B cell (primary cell): Measurements from ENCODE around the gene PRDM9. TPM values are rescaled to one million over a fixed set of nuclear protein-coding genes. Genes with fewer than 3 reads are reported as not detected.
"Not testable (repeated sequence)": the region's sequence is repeated elsewhere in the genome, so short reads cannot be mapped to it uniquely, and the experiment has no call there.

Experiments used
- ATAC-seq: fragments of 200-7000 bp; cut with Tn5 transposase; one replicate; pipeline ENCODE4 v1.10.0; 2021; ENCODE audit warnings: low read depth, mild to moderate bottlenecking, moderate number of reproducible peaks, moderate library complexity
- CTCF ChIA-PET: fragments of 350-600 bp; sonication (Branson Sonifier 250); formaldehyde crosslinking; loops from one replicate; lab custom pipeline; 2021; ENCODE audit warnings: antibody characterized with exemption, inconsistent platforms; lab: Charles Lee
- POLR2A ChIA-PET: fragments of 350-600 bp; sonication (Branson Sonifier 250); formaldehyde crosslinking; loops from one replicate; lab custom pipeline; 2021; ENCODE audit warnings: antibody characterized with exemption; lab: Charles Lee
- DNase-seq: peaks from one replicate; pipeline ENCODE4 v3.0.0; 2013
- H2AFZ ChIP-seq: 2 replicates; pipeline ENCODE4 v1.6.1; 2012; ENCODE audit warnings: mild to moderate bottlenecking, low read depth, low read length; ENCODE audit not compliant: insufficient read depth, poor library complexity, severe bottlenecking
- H3K27ac ChIP-seq, 2 donors: 1 replicate in 1 of 2; 2 replicates in 1 of 2; pipeline ENCODE4 v1.5.1; 2012 to 2013; ENCODE audit warnings: low read length in 2 of 2, mild to moderate bottlenecking in 2 of 2, moderate library complexity in 1 of 2
- H3K27me3 ChIP-seq, 4 experiments: fragments of 200-600 bp in 1 of 4; sonication (generic) in 1 of 4; replicated peaks in 1 of 4; 1 replicate in 2 of 4; 2 replicates in 2 of 4; pipeline versions ENCODE4 v1.6.1 to v1.7.0; 2013 to 2016; ENCODE audit warnings: low read length in 3 of 4, mild to moderate bottlenecking in 2 of 4, mixed read lengths in 1 of 4, moderate library complexity in 1 of 4; ENCODE audit not compliant: insufficient read depth in 4 of 4, control insufficient read depth in 3 of 4; ENCODE audit errors: control extremely low read depth in 1 of 4
- H3K36me3 ChIP-seq, 2 experiments: replicated peaks in 1 of 2; 1 replicate in 1 of 2; 2 replicates in 1 of 2; pipeline versions ENCODE4 v1.6.1 to v1.7.1; 2013; ENCODE audit warnings: low read length in 1 of 2; ENCODE audit not compliant: insufficient read depth in 2 of 2, control insufficient read depth in 1 of 2; ENCODE audit errors: control extremely low read depth in 1 of 2, extremely low read depth in 1 of 2
- H3K4me1 ChIP-seq, 2 donors: fragments of 200-600 bp in 1 of 2; sonication (generic) in 1 of 2; 1 replicate in 1 of 2; 2 replicates in 1 of 2; pipeline versions ENCODE4 v1.5.1 to v1.6.1; 2013 to 2017; ENCODE audit warnings: low read length in 2 of 2; ENCODE audit not compliant: control insufficient read depth in 2 of 2, insufficient read depth in 2 of 2
- H3K4me2 ChIP-seq: replicated peaks from 2 replicates; pipeline ENCODE3; 2012; ENCODE audit warnings: mild to moderate bottlenecking, low read depth, low read length; ENCODE audit not compliant: poor library complexity, severe bottlenecking
- H3K4me3 ChIP-seq, 5 experiments: fragments of 200-600 bp in 1 of 5; sonication (generic) in 1 of 5; 1 replicate in 3 of 5; 2 replicates in 2 of 5; pipeline versions ENCODE4 v1.5.1 to v1.7.0; 2011 to 2016; ENCODE audit warnings: low read length in 4 of 5, mild to moderate bottlenecking in 4 of 5, low read depth in 2 of 5, control low read depth in 1 of 5, moderate library complexity in 1 of 5; ENCODE audit not compliant: insufficient read depth in 1 of 5; ENCODE audit errors: control extremely low read depth in 1 of 5, extremely low read depth in 1 of 5
- H3K79me2 ChIP-seq: fragments of 200-600 bp; sonication (generic); one replicate; pipeline ENCODE4 v1.6.0; 2016; ENCODE audit warnings: low read length; ENCODE audit not compliant: control insufficient read depth, insufficient read depth
- H3K9ac ChIP-seq: fragments of 200-600 bp; sonication (generic); 2 replicates; pipeline ENCODE4 v1.6.1; 2017; ENCODE audit warnings: mild to moderate bottlenecking, low read length, moderate library complexity
- H3K9me3 ChIP-seq, 3 donors: one replicate each; pipeline versions ENCODE4 v1.6.1 to v1.7.1; 2013; ENCODE audit warnings: low read length in 2 of 3; ENCODE audit not compliant: control insufficient read depth in 2 of 3, insufficient read depth in 1 of 3; ENCODE audit errors: control extremely low read depth in 1 of 3
- H4K20me1 ChIP-seq: 2 replicates; pipeline ENCODE4 v1.6.0; 2012; ENCODE audit warnings: mild to moderate bottlenecking, low read length; ENCODE audit not compliant: insufficient read depth, control insufficient read depth, poor library complexity, severe bottlenecking
- H3K27ac Mint-ChIP-seq: one replicate; pipeline ENCODE4 v1.8.0; 2021; ENCODE audit warnings: mixed read lengths
- H3K27me3 Mint-ChIP-seq: one replicate; pipeline ENCODE4 v1.8.0; 2021; ENCODE audit warnings: mixed read lengths
- H3K4me1 Mint-ChIP-seq: one replicate; pipeline ENCODE4 v1.8.0; 2021; ENCODE audit warnings: mixed read lengths
- H3K4me3 Mint-ChIP-seq: one replicate; pipeline ENCODE4 v1.8.0; 2021; ENCODE audit warnings: mixed read lengths
- H3K9me3 Mint-ChIP-seq: one replicate; pipeline ENCODE4 v1.8.0; 2022; ENCODE audit warnings: mixed read lengths; ENCODE audit not compliant: insufficient read depth
- CTCF ChIP-seq: fragments of 200-600 bp; IDR thresholded peaks from one replicate; pipeline ENCODE4 v1.8.0; 2022; ENCODE audit warnings: antibody characterized with exemption, mild to moderate bottlenecking
- EZH2 ChIP-seq: IDR thresholded peaks from 2 replicates; pipeline ENCODE4 v1.6.1; 2012; ENCODE audit warnings: borderline replicate concordance, low read depth, mild to moderate bottlenecking, moderate library complexity, low read length; ENCODE audit not compliant: insufficient read depth, poor library complexity, severe bottlenecking
- WGBS: methylation state at CpG from one replicate; pipeline ENCODE4 v1.1.5; 2013; ENCODE audit warnings: missing lambda C conversion rate; ENCODE audit not compliant: insufficient coverage; 5-methylcytosine and 5-hydroxymethylcytosine counted together
- intact Hi-C: fragments of 100-400 bp; cut with micrococcal nuclease; formaldehyde crosslinking; loops from one replicate; pipeline ENCODE4 v1.10.0; 2022
- polyA plus RNA-seq: library from polyadenylated mRNA; depleted of rRNA; stranded (reverse); fragments of >200 nt; gene quantifications from 2 replicates; pipeline ENCODE4 v1.2.3, GENCODE V29; 2012
- total RNA-seq, 2 donors: library from RNA; stranded (reverse); fragments of 120-200 nt in 1 of 2; gene quantifications; 1 replicate in 1 of 2; 2 replicates in 1 of 2; pipeline versions ENCODE4 v1.2.3 to v1.2.4, GENCODE V29; 2013 to 2022

PRDM9 gene
- total and polyA plus RNA-seq, 2 donors (not counting 1 experiment from before 2014, with no cell fraction given): not detected

- ChIA-PET CTCF (no interaction called here), POLR2A (no interaction called here)
- intact Hi-C loops: no loop called here
- no peaks in the 10 kb centered on the region for H3K27me3 ChIP-seq
- H3K27ac ChIP-seq: no peak overlapping the region
- H3K9me3 ChIP-seq: peaks cover 0 to 7% (median 0%) of the 10 kb centered on the region in 3 donors
- no peak overlapping the region for H3K4me3 ChIP-seq
- Mint-ChIP-seq H3K9me3 (no peaks in the 10 kb centered on the region), H3K4me1 (no peaks in the 10 kb centered on the region), H3K27me3 (no peaks in the 10 kb centered on the region), H3K27ac (no peak overlapping the region), H3K4me3 (no peak overlapping the region)
- no peaks in the 10 kb centered on the region for H3K36me3 ChIP-seq
- H3K4me2 ChIP-seq: no peak overlapping the region
- H3K79me2 ChIP-seq: no peaks in the 10 kb centered on the region
- WGBS: 80% methylated on average over 1 of the region's 2 CpGs
- ATAC-seq (no peak), DNase-seq (no peak)
- TF ChIP-seq CTCF (no peak), EZH2 (no peak)
- H4K20me1 ChIP-seq: no peaks in the 10 kb centered on the region
- H3K9ac ChIP-seq: no peak overlapping the region
- H3K4me1 ChIP-seq: no peaks in the 10 kb centered on the region
- H2AFZ ChIP-seq: no peak overlapping the region
Measured at GRCh38 chr5:23523998-23524397, 16.6 kb downstream of the PRDM9 start.

- Histone ChIP-seq H3K27me3 (no peaks in the 10 kb centered on the region), H3K4me2 (no peak overlapping the region), H3K27ac (no peak overlapping the region), H3K4me3 (no peak overlapping the region), H3K9me3 (peaks cover 0 to 5% (median 0%) of the 10 kb centered on the region in 3 donors), H3K9ac (no peak overlapping the region), H3K36me3 (no peaks in the 10 kb centered on the region), H3K79me2 (no peaks in the 10 kb centered on the region), H4K20me1 (no peaks in the 10 kb centered on the region), H2AFZ (no peak overlapping the region), H3K4me1 (no peaks in the 10 kb centered on the region)
- no peak for DNase-seq
- ChIA-PET CTCF (no interaction called here), POLR2A (no interaction called here)
- no peaks in the 10 kb centered on the region for H3K4me1 Mint-ChIP-seq
- no peak for ATAC-seq
- intact Hi-C loops: no loop called here
- no peak for TF ChIP-seq EZH2
- no peak for TF ChIP-seq CTCF
- H3K4me3 Mint-ChIP-seq: no peak overlapping the region
- H3K9me3 Mint-ChIP-seq: no peaks in the 10 kb centered on the region
- H3K27me3 Mint-ChIP-seq: no peaks in the 10 kb centered on the region
- H3K27ac Mint-ChIP-seq: no peak overlapping the region
Measured at GRCh38 chr5:23525751-23526150, 18.3 kb downstream of the PRDM9 start.

- ATAC-seq, H3K27me3 Mint-ChIP-seq, H3K9me3 ChIP-seq, POLR2A ChIA-PET, H3K9me3 Mint-ChIP-seq, H3K4me3 ChIP-seq, H3K27me3 ChIP-seq, H3K4me2 ChIP-seq, H3K4me1 ChIP-seq, H2AFZ ChIP-seq, DNase-seq, H3K79me2 ChIP-seq, H3K4me3 Mint-ChIP-seq, H3K27ac ChIP-seq, H4K20me1 ChIP-seq, H3K9ac ChIP-seq, intact Hi-C loops, H3K4me1 Mint-ChIP-seq, CTCF ChIA-PET, H3K27ac Mint-ChIP-seq, H3K36me3 ChIP-seq: not testable (repeated sequence)
- WGBS: no CpG with 5 or more reads among the region's 5 CpGs
Measured at GRCh38 chr5:23526616-23527015, 19.2 kb downstream of the PRDM9 start.
